H1 (cell line): ENCODE results near the gene SLC12A2. TPM values are rescaled to one million over a fixed set of nuclear protein-coding genes. Genes with fewer than 3 reads are reported as not detected.

Experiments
- CTCF ChIA-PET: fragments of 300-600 bp; sonication (Branson Sonifier 250); formaldehyde crosslinking; loops from one replicate; lab custom pipeline; 2021; ENCODE audit not compliant: partially characterized antibody; lab: Charles Lee
- POLR2A ChIA-PET: fragments of 300-600 bp; sonication (Branson Sonifier 250); formaldehyde crosslinking; loops from one replicate; lab custom pipeline; 2021; ENCODE audit warnings: inconsistent platforms; ENCODE audit not compliant: partially characterized antibody; lab: Charles Lee
- DNase-seq, 2 experiments: peaks; one replicate each; pipeline versions ENCODE4 v3.0.0 to v3.0.0-alpha.2; 2010 to 2022; ENCODE audit warnings: low spot score in 2 of 2, low read depth in 1 of 2, mixed read lengths in 1 of 2
- FAIRE-seq: peaks from 2 replicates; lab custom pipeline; 2011; peaks lifted over from hg19 to GRCh38; lab: Jason Lieb, UNC
- H2AFZ ChIP-seq: 2 replicates; pipeline ENCODE4 v1.8.1; 2012; ENCODE audit warnings: low read length, inconsistent platforms
- H2AK5ac ChIP-seq: 2 replicates; pipeline ENCODE4 v1.6.1; 2013; ENCODE audit warnings: low read depth, low read length
- H2BK120ac ChIP-seq: replicated peaks from 2 replicates; pipeline ENCODE3; 2013; ENCODE audit warnings: low read depth, low read length, inconsistent platforms
- H2BK12ac ChIP-seq: 2 replicates; pipeline ENCODE4 v1.6.1; 2013; ENCODE audit warnings: low read depth, low read length
- H2BK15ac ChIP-seq: 2 replicates; pipeline ENCODE4 v1.6.1; 2013; ENCODE audit warnings: low read length
- H2BK20ac ChIP-seq: 2 replicates; pipeline ENCODE4 v1.6.1; 2013; ENCODE audit warnings: low read length
- H2BK5ac ChIP-seq: 2 replicates; pipeline ENCODE4 v1.6.1; 2013; ENCODE audit warnings: low read depth, low read length
- H3K14ac ChIP-seq: 2 replicates; pipeline ENCODE4 v1.6.1; 2013; ENCODE audit warnings: inconsistent platforms; ENCODE audit not compliant: insufficient read length
- H3K18ac ChIP-seq: 2 replicates; pipeline ENCODE4 v1.6.1; 2013; ENCODE audit warnings: low read length; ENCODE audit errors: extremely low read depth
- H3K23ac ChIP-seq: 2 replicates; pipeline ENCODE4 v1.6.1; 2013; ENCODE audit warnings: inconsistent platforms; ENCODE audit not compliant: insufficient read length
- H3K23me2 ChIP-seq: 2 replicates; pipeline ENCODE4 v1.6.1; 2013; ENCODE audit warnings: low read depth, low read length
- H3K27ac ChIP-seq: 2 replicates; pipeline ENCODE4 v1.6.1; 2011; ENCODE audit warnings: low read depth, low read length, inconsistent platforms
- H3K27me3 ChIP-seq, 4 experiments: replicated peaks in 1 of 4; 1 replicate in 1 of 4; 2 replicates in 3 of 4; pipeline versions ENCODE4 v1.6.1 to v1.8.1; 2011 to 2013; ENCODE audit warnings: low read length in 3 of 4, mild to moderate bottlenecking in 3 of 4, inconsistent platforms in 2 of 4, mixed read lengths in 2 of 4, moderate library complexity in 1 of 4; ENCODE audit not compliant: control insufficient read depth in 3 of 4, insufficient read depth in 3 of 4; ENCODE audit errors: extremely low read depth in 1 of 4
- H3K36me3 ChIP-seq, 4 experiments: 2 replicates each; pipeline versions ENCODE4 v1.6.1 to v1.8.1; 2011 to 2013; ENCODE audit warnings: mild to moderate bottlenecking in 4 of 4, low read length in 3 of 4, moderate library complexity in 2 of 4, control low read depth in 1 of 4, inconsistent platforms in 1 of 4; ENCODE audit not compliant: insufficient read depth in 4 of 4, control insufficient read depth in 2 of 4
- H3K4ac ChIP-seq: replicated peaks from 2 replicates; pipeline ENCODE3; 2013; ENCODE audit warnings: low read length, low read depth, mixed read lengths, inconsistent platforms; ENCODE audit not compliant: insufficient read length
- H3K4me1 ChIP-seq, 4 experiments: replicated peaks in 1 of 4; 1 replicate in 1 of 4; 2 replicates in 3 of 4; pipeline versions ENCODE4 v1.6.1 to v1.8.1; 2011 to 2013; ENCODE audit warnings: low read length in 3 of 4, inconsistent platforms in 2 of 4, mixed read lengths in 1 of 4; ENCODE audit not compliant: insufficient read depth in 4 of 4, control insufficient read depth in 3 of 4
- H3K4me2 ChIP-seq, 2 experiments: 2 replicates each; pipeline versions ENCODE4 v1.6.1 to v1.8.1; 2011 to 2013; ENCODE audit warnings: low read depth in 2 of 2, low read length in 2 of 2, control low read depth in 1 of 2, inconsistent platforms in 1 of 2, mild to moderate bottlenecking in 1 of 2; ENCODE audit not compliant: insufficient read depth in 1 of 2
- H3K4me3 ChIP-seq, 4 experiments: fragments of 200-600, 300-600 bp in 1 of 4; sonication (generic), shearing (Covaris generic), sonication (Bioruptor Twin) in 1 of 4; 2 replicates each; pipeline versions ENCODE4 v1.5.1 to v1.8.1; 2011 to 2016; ENCODE audit warnings: low read length in 4 of 4, low read depth in 3 of 4, control low read depth in 2 of 4, inconsistent platforms in 2 of 4, mild to moderate bottlenecking in 2 of 4, mixed read lengths in 1 of 4, moderate library complexity in 1 of 4; ENCODE audit not compliant: insufficient read depth in 2 of 4; ENCODE audit errors: extremely low read depth in 1 of 4
- H3K56ac ChIP-seq: replicated peaks from 2 replicates; pipeline ENCODE3; 2013; ENCODE audit warnings: low read depth, mild to moderate bottlenecking, mixed read lengths, low read length, inconsistent platforms; ENCODE audit not compliant: insufficient read length
- H3K79me1 ChIP-seq: 2 replicates; pipeline ENCODE4 v1.6.1; 2013; ENCODE audit warnings: low read depth, low read length, control low read depth
- H3K79me2 ChIP-seq, 2 experiments: 2 replicates each; pipeline versions ENCODE4 v1.6.1 to v1.8.1; 2012 to 2013; ENCODE audit warnings: low read length in 2 of 2, mild to moderate bottlenecking in 2 of 2, inconsistent platforms in 1 of 2; ENCODE audit not compliant: insufficient read depth in 2 of 2, control insufficient read depth in 1 of 2
- H3K9ac ChIP-seq, 4 experiments: replicated peaks in 1 of 4; 1 replicate in 1 of 4; 2 replicates in 3 of 4; pipeline versions ENCODE4 v1.6.1 to v1.8.1; 2011 to 2013; ENCODE audit warnings: low read depth in 3 of 4, low read length in 3 of 4, control low read depth in 2 of 4, mild to moderate bottlenecking in 2 of 4, moderate library complexity in 2 of 4, inconsistent platforms in 1 of 4; ENCODE audit errors: extremely low read depth in 1 of 4
- H3K9me3 ChIP-seq, 2 experiments: 2 replicates each; pipeline versions ENCODE4 v1.6.1 to v1.8.1; 2012 to 2013; ENCODE audit warnings: mild to moderate bottlenecking in 2 of 2, moderate library complexity in 2 of 2, control low read depth in 1 of 2, inconsistent platforms in 1 of 2, low read depth in 1 of 2, low read length in 1 of 2, mixed read lengths in 1 of 2; ENCODE audit not compliant: insufficient read depth in 2 of 2
- H4K20me1 ChIP-seq, 2 experiments: replicated peaks in 1 of 2; 2 replicates each; pipeline versions ENCODE3 to v1.8.1; 2011 to 2013; ENCODE audit warnings: inconsistent platforms in 2 of 2, low read length in 2 of 2, mild to moderate bottlenecking in 1 of 2; ENCODE audit not compliant: insufficient read depth in 2 of 2, control insufficient read depth in 1 of 2
- H4K5ac ChIP-seq: 2 replicates; pipeline ENCODE4 v1.6.1; 2013; ENCODE audit warnings: low read length, low read depth, mixed read lengths, inconsistent platforms; ENCODE audit not compliant: insufficient read length
- H4K8ac ChIP-seq: 2 replicates; pipeline ENCODE4 v1.8.0; 2013; ENCODE audit warnings: mild to moderate bottlenecking, moderate library complexity, low read length, inconsistent platforms; ENCODE audit not compliant: insufficient read depth; ENCODE audit errors: extremely low read depth
- H4K91ac ChIP-seq: replicated peaks from 2 replicates; pipeline ENCODE3; 2013; ENCODE audit warnings: low read length, mixed read lengths, inconsistent platforms; ENCODE audit not compliant: insufficient read length
- BRCA1 ChIP-seq: IDR thresholded peaks from 2 replicates; pipeline ENCODE4 v1.6.1; 2012; ENCODE audit warnings: low read depth, low read length, improper control_type of control experiment
- CEBPB ChIP-seq: IDR thresholded peaks from 2 replicates; pipeline ENCODE4 v1.6.1; 2012; ENCODE audit warnings: low read depth, low read length
- CHD2 ChIP-seq: IDR thresholded peaks from 2 replicates; pipeline ENCODE4 v1.6.1; 2012; ENCODE audit warnings: low read length, improper control_type of control experiment
- EP300 ChIP-seq, 2 experiments: IDR thresholded peaks; 1 replicate in 1 of 2; 2 replicates in 1 of 2; pipeline ENCODE4 v1.6.1; 2011 to 2012; ENCODE audit warnings: low read depth in 2 of 2, low read length in 2 of 2, mild to moderate bottlenecking in 2 of 2, borderline replicate concordance in 1 of 2, inconsistent platforms in 1 of 2, moderate library complexity in 1 of 2
- EZH2 ChIP-seq: fragments of 200-600 bp; sonication (generic); IDR thresholded peaks from 2 replicates; pipeline ENCODE4 v1.7.1; 2012; ENCODE audit warnings: low read depth, mild to moderate bottlenecking, moderate library complexity, low read length, inconsistent platforms; ENCODE audit not compliant: severe bottlenecking
- JUN ChIP-seq: IDR thresholded peaks from 2 replicates; pipeline ENCODE4 v1.6.1; 2011; ENCODE audit warnings: low read depth, mild to moderate bottlenecking, improper control_type of control experiment, low read length
- KDM1A ChIP-seq: fragments of 200-600, 300-600 bp; sonication (generic); IDR thresholded peaks from 2 replicates; pipeline ENCODE4 v1.7.1; 2016; ENCODE audit warnings: mild to moderate bottlenecking, low read length, borderline replicate concordance
- KDM4A ChIP-seq: IDR thresholded peaks from one replicate; pipeline ENCODE4 v1.7.1; 2012; ENCODE audit warnings: low read depth, mild to moderate bottlenecking, moderate library complexity, low read length, inconsistent platforms; ENCODE audit not compliant: severe bottlenecking
- POLR2AphosphoS5 ChIP-seq: IDR thresholded peaks from 2 replicates; pipeline ENCODE4 v1.6.1; 2011; ENCODE audit warnings: low read depth, low read length
- SAP30 ChIP-seq: fragments of 300-600 bp; sonication (generic); IDR thresholded peaks from 2 replicates; pipeline ENCODE4 v1.7.1; 2012; ENCODE audit warnings: low read length, moderate library complexity, mild to moderate bottlenecking, inconsistent platforms; ENCODE audit not compliant: insufficient read depth, insufficient replicate concordance
- SIRT6 ChIP-seq: IDR thresholded peaks from one replicate; pipeline ENCODE4 v1.7.1; 2012; ENCODE audit warnings: low read length, inconsistent platforms
- SRF ChIP-seq: IDR thresholded peaks from 2 replicates; pipeline ENCODE4 v1.6.1; 2011; ENCODE audit warnings: mild to moderate bottlenecking, low read depth, low read length, moderate library complexity
- SUZ12 ChIP-seq: fragments of 200-600 bp; sonication (generic); IDR thresholded peaks from 2 replicates; pipeline ENCODE4 v1.6.1; 2012; ENCODE audit warnings: mild to moderate bottlenecking, inconsistent platforms, low read length, moderate library complexity, mixed read lengths
- polyA plus RNA-seq, 7 experiments: library from polyadenylated mRNA; depleted of rRNA in 3 of 7; stranded (reverse) in 5 of 7; unstranded in 2 of 7; fragments of >200 nt in 5 of 7; fragments of 200-250 nt in 2 of 7; gene quantifications; 1 replicate in 5 of 7; 2 replicates in 1 of 7; 4 replicates in 1 of 7; pipeline versions ENCODE4 v1.2.1 to v1.2.3, GENCODE V29; 2011 to 2013; ENCODE audit warnings: missing spikeins in 2 of 7, mixed read lengths in 2 of 7
- total RNA-seq: library from RNA; stranded (reverse); fragmentation: NEBNext Ultra II Directional; extraction: Animal tissue kit (Norgen Biotek cat#: 25700); gene quantifications from 2 replicates; pipeline ENCODE4 v1.2.1, GENCODE V29; 2021

Gene SLC12A2
- total and polyA plus RNA-seq, 2 of the 8 experiments (the other 6 are each of a cell fraction or from before 2014, with no cell fraction given) = 2.6 to 16.2 TPM

- Histone ChIP-seq H3K23ac (no peak overlapping the region), H4K8ac (no peak overlapping the region), H2BK15ac (no peak overlapping the region), H2BK20ac (no peak overlapping the region), H2BK12ac (no peak overlapping the region), H4K20me1 (no peaks in the 10 kb centered on the region), H3K23me2 (no peaks in the 10 kb centered on the region), H3K4me1 (no peaks in the 10 kb centered on the region), H4K91ac (no peak overlapping the region), H3K4me2 (no peak overlapping the region), H3K36me3 (no peaks in the 10 kb centered on the region), H2BK5ac (no peak overlapping the region), H3K9ac (no peak overlapping the region), H3K56ac (no peak overlapping the region), H3K4ac (no peak overlapping the region), H3K9me3 (no peaks in the 10 kb centered on the region), H3K27me3 (no peaks in the 10 kb centered on the region), H4K5ac (no peak overlapping the region), H3K27ac (no peak overlapping the region), H3K18ac (no peak overlapping the region), H3K14ac (no peak overlapping the region), H3K4me3 (no peak overlapping the region), H3K79me1 (no peaks in the 10 kb centered on the region), H2BK120ac (no peak overlapping the region), H2AK5ac (no peak overlapping the region), H2AFZ (no peak overlapping the region), H3K79me2 (no peaks in the 10 kb centered on the region)
- ChIA-PET CTCF (interaction anchor here (0.7 to 1.7 kb wide), 3 partner anchors 12 to 546 kb away, joined by 3 to 4 read pairs (median 3); no protein-coding TSS in a partner anchor), POLR2A (interaction anchor here (0.6 kb wide), 1 partner anchor 543 kb away, joined by 3 read pairs; no protein-coding TSS in a partner anchor)
- DNase-seq = no peak
- FAIRE-seq = no peak
- no peak for TF ChIP-seq JUN
- no peak for TF ChIP-seq SUZ12
- no peak for TF ChIP-seq EZH2
- no peak for TF ChIP-seq SIRT6
- no peak for TF ChIP-seq CEBPB
- TF ChIP-seq SRF = no peak
- no peak for TF ChIP-seq CHD2
- no peak for TF ChIP-seq POLR2AphosphoS5
- TF ChIP-seq EP300 (IDR thresholded peaks at IDR 0.05; ENCODE audit: borderline replicate concordance in 1 of 2, low read depth in 2 of 2, low read length in 2 of 2) = no peak
- no peak for TF ChIP-seq BRCA1
- no peak for TF ChIP-seq KDM1A
- TF ChIP-seq KDM4A = no peak
- TF ChIP-seq SAP30 = no peak
Observed at GRCh38 chr5:128208436-128208835, 124.9 kb downstream of the SLC12A2 start.
